PC-9 (cell line): ENCODE results near the gene RUSF1. TPM values are rescaled to one million over a fixed set of nuclear protein-coding genes. Genes with fewer than 3 reads are reported as not detected.

Source experiments
- BruUV-seq: library from RNA; stranded (reverse); fragments of 400-500 nt; replicated peaks from 2 replicates; lab custom pipeline; 2021; lab: Mats Ljungman, UMichigan
- CTCF ChIA-PET: fragments of 300-600 bp; sonication (Branson Sonifier 250); formaldehyde crosslinking; loops from one replicate; lab custom pipeline; 2022; ENCODE audit warnings: antibody characterized with exemption; lab: Charles Lee
- POLR2A ChIA-PET: fragments of 300-600 bp; sonication (Branson Sonifier 250); formaldehyde crosslinking; loops from one replicate; lab custom pipeline; 2022; ENCODE audit warnings: antibody characterized with exemption; ENCODE audit not compliant: unreplicated experiment; lab: Charles Lee
- DNase-seq, 2 experiments: peaks; one replicate each; pipeline versions ENCODE4 v3.0.0 to v3.0.0-alpha.2; 2015 to 2022; ENCODE audit warnings: mixed read lengths in 1 of 2
- H2AFZ ChIP-seq: fragments of 200-600 bp; sonication (generic); 2 replicates; pipeline ENCODE4 v1.8.1; 2017; ENCODE audit warnings: antibody characterized with exemption
- H3F3A ChIP-seq: fragments of 200-600 bp; sonication (generic); 2 replicates; pipeline ENCODE4 v1.8.1; 2017; ENCODE audit warnings: antibody characterized with exemption, mild to moderate bottlenecking, low read depth; ENCODE audit not compliant: insufficient read depth
- H3K27ac ChIP-seq: fragments of 200-600 bp; sonication (generic); 2 replicates; pipeline ENCODE4 v1.6.1; 2016; ENCODE audit warnings: mixed run types
- H3K27me3 ChIP-seq: fragments of 200-600 bp; sonication (generic); 2 replicates; pipeline ENCODE4 v1.6.1; 2016; ENCODE audit warnings: low read depth, mixed run types; ENCODE audit not compliant: insufficient read depth
- H3K36me3 ChIP-seq: fragments of 200-600 bp; sonication (generic); 2 replicates; pipeline ENCODE4 v1.6.1; 2016; ENCODE audit warnings: low read depth, mixed run types
- H3K4me1 ChIP-seq: fragments of 200-600 bp; sonication (generic); replicated peaks from 2 replicates; pipeline ENCODE4 v1.6.1; 2016; ENCODE audit warnings: mixed run types; ENCODE audit not compliant: insufficient read depth
- H3K4me2 ChIP-seq: fragments of 200-600 bp; sonication (generic); 2 replicates; pipeline ENCODE4 v1.6.1; 2017; ENCODE audit warnings: mixed run types
- H3K4me3 ChIP-seq: fragments of 200-600 bp; sonication (generic); 2 replicates; pipeline ENCODE4 v1.6.1; 2016; ENCODE audit warnings: mixed run types
- H3K79me2 ChIP-seq: fragments of 200-600 bp; sonication (generic); 2 replicates; pipeline ENCODE4 v1.6.1; 2017; ENCODE audit warnings: low read depth, mixed run types
- H3K9me2 ChIP-seq: fragments of 200-600 bp; sonication (generic); 2 replicates; pipeline ENCODE4 v1.8.1; 2017; ENCODE audit warnings: mild to moderate bottlenecking; ENCODE audit not compliant: insufficient read depth
- H3K9me3 ChIP-seq: fragments of 200-600 bp; sonication (generic); 2 replicates; pipeline ENCODE4 v1.8.1; 2016; ENCODE audit warnings: low read depth; ENCODE audit not compliant: insufficient read depth
- H4K20me1 ChIP-seq: fragments of 200-600 bp; sonication (generic); 2 replicates; pipeline ENCODE4 v1.8.1; 2017; ENCODE audit not compliant: insufficient read depth
- CTCF ChIP-seq: fragments of 200-600 bp; sonication (generic); conservative IDR thresholded peaks from 2 replicates; pipeline ENCODE4 v1.6.1; 2017; ENCODE audit warnings: mixed run types, antibody characterized with exemption, mild to moderate bottlenecking, moderate library complexity
- EZH2 ChIP-seq: fragments of 200-600 bp; sonication (generic); IDR thresholded peaks from 2 replicates; pipeline ENCODE4 v1.8.0; 2017; ENCODE audit warnings: antibody characterized with exemption, low read depth
- intact Hi-C: fragments of 100-400 bp; cut with micrococcal nuclease; formaldehyde crosslinking; loops from one replicate; pipeline ENCODE4 v1.10.0; 2022; ENCODE audit not compliant: unreplicated experiment
- total RNA-seq: library from RNA; stranded (reverse); gene quantifications from 2 replicates; pipeline ENCODE4 v1.2.3, GENCODE V29; 2021

Gene RUSF1
- total RNA-seq, 1 experiment from 2014 or later, result 86.7 TPM

- Histone ChIP-seq H3K9me3 (no peaks in the 10 kb centered on the region), H3K79me2 (no peaks in the 10 kb centered on the region), H3K4me2 (no peak within 1 kb of the TSS), H3K27ac (no peak within 1 kb of the TSS), H3K4me3 (no peak within 1 kb of the TSS), H3K9me2 (no peaks in the 10 kb centered on the region), H3K36me3 (no peaks in the 10 kb centered on the region), H3K27me3 (0 out of 2 replicates have a peak, but pooled peaks cover 4% of the 10 kb centered on the region), H3K4me1 (peaks cover 17% of the 10 kb centered on the region), H4K20me1 (no peaks in the 10 kb centered on the region), H2AFZ (no peak within 1 kb of the TSS), H3F3A (peaks cover 9% of the 10 kb centered on the region)
- BruUV-seq, result no TSS peak
- CTCF ChIA-PET, result no interaction called here
- intact Hi-C loops, result no loop called here
- DNase-seq, result no peak
- POLR2A ChIA-PET, result no interaction called here
- TF ChIP-seq EZH2, result no peak
- no peak for TF ChIP-seq CTCF
Measured at GRCh38 chr16:31483081-31483480, 25.1 kb downstream of the RUSF1 start, which contains the start of gene SLC5A2. SLC5A2 (plus strand) TSS chr16:31483123; CDS start chr16:31483137, 14 bp downstream.

GRCh38 chr16:31480851-31481536, 27.2 kb downstream of the RUSF1 start:
- Histone ChIP-seq H3K79me2 (no peaks in the 10 kb centered on the region), H3K36me3 (no peaks in the 10 kb centered on the region), H3K9me3 (no peaks in the 10 kb centered on the region), H3K4me2 (no peak overlapping the region), H3K9me2 (no peaks in the 10 kb centered on the region), H3F3A (peaks cover 19% of the 10 kb centered on the region), H3K27me3 (0 out of 2 replicates have a peak, but pooled peaks cover 4% of the 10 kb centered on the region), H4K20me1 (no peaks in the 10 kb centered on the region), H3K4me1 (peaks cover 15% of the 10 kb centered on the region), H2AFZ (no peak overlapping the region), H3K27ac (no peak overlapping the region), H3K4me3 (no peak overlapping the region)
- intact Hi-C loops, result no loop called here
- TF ChIP-seq CTCF (no peak), EZH2 (no peak)
- no peak for DNase-seq
- ChIA-PET CTCF (no interaction called here), POLR2A (no interaction called here)
- BruUV-seq, result no TSS peak

DNA sequence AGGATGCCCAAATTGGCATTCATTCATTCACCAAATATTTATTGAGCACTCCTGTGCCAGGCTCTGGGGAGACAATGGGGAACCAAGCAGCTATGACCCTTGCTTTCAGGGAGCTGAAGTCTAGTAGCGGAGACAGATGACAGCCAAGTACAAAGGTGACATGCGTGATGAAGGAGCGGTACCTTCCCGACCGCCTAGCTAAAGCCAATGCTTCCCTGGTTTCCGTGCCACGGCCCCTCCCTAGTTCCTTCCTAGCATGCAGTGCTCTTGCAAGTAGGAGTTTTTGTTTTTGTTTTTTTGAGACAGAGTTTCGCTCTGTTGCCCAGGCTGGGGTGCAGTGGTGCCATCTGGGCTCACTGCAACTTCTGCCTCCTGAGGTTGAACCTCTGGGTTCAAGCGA, 28.4 kb downstream of the RUSF1 start:
- TF ChIP-seq EZH2, result no peak
- TF ChIP-seq CTCF, result no peak
- Histone ChIP-seq H3K79me2 (no peaks in the 10 kb centered on the region), H3K27me3 (0 out of 2 replicates have a peak, but pooled peaks cover 4% of the 10 kb centered on the region), H3K27ac (no peak overlapping the region), H3F3A (peaks cover 19% of the 10 kb centered on the region), H3K9me2 (no peaks in the 10 kb centered on the region), H4K20me1 (no peaks in the 10 kb centered on the region), H3K9me3 (no peaks in the 10 kb centered on the region), H3K4me1 (peaks cover 19% of the 10 kb centered on the region), H2AFZ (no peak overlapping the region), H3K4me2 (no peak overlapping the region), H3K36me3 (no peaks in the 10 kb centered on the region), H3K4me3 (no peak overlapping the region)
- ChIA-PET CTCF (no interaction called here), POLR2A (no interaction called here)
- no TSS peak for BruUV-seq
- DNase-seq, result no peak
- intact Hi-C loops, result loop anchor here (5.0 kb wide), 2 partner anchors 233 to 388 kb away; a partner anchor contains a TSS
